HepG2 (cell line): ENCODE measurements around the gene SOCS1. TPM values are rescaled to one million over a fixed set of nuclear protein-coding genes. Genes with fewer than 3 reads are reported as not detected.

Experiments
- ADNP ChIP-seq: sonication (generic); formaldehyde crosslinking; IDR thresholded peaks from 2 replicates; pipeline ENCODE4 v1.4.0; 2020; ENCODE audit warnings: missing genetic modification reagents
- CCDC6 ChIP-seq: sonication (generic); formaldehyde crosslinking; IDR thresholded peaks from 2 replicates; pipeline ENCODE4 v1.8.1; 2022; ENCODE audit warnings: mild to moderate bottlenecking, missing genetic modification reagents, moderate library complexity
- EHMT2 ChIP-seq: fragments of 200-600 bp; sonication (generic); IDR thresholded peaks from 2 replicates; pipeline ENCODE4 v1.7.0; 2017; ENCODE audit warnings: antibody characterized with exemption, low read depth, low read length, borderline replicate concordance
- HNRNPL ChIP-seq: fragments of 200-400 bp; formaldehyde crosslinking; IDR thresholded peaks from 2 replicates; pipeline ENCODE4 v1.6.1; 2017; ENCODE audit warnings: mild to moderate bottlenecking, low read depth, low read length
- POLR2G ChIP-seq: fragments of 200-400 bp; formaldehyde crosslinking; IDR thresholded peaks from 2 replicates; pipeline ENCODE4 v1.6.1; 2018; ENCODE audit warnings: mild to moderate bottlenecking, low read depth, low read length, moderate library complexity
- RBM39 ChIP-seq: fragments of 200-400 bp; formaldehyde crosslinking; IDR thresholded peaks from one replicate; pipeline ENCODE4 v1.6.1; 2018; ENCODE audit warnings: antibody characterized with exemption, mild to moderate bottlenecking, low read depth, low read length; ENCODE audit not compliant: poor library complexity, severe bottlenecking
- ZNF136 ChIP-seq: sonication (generic); formaldehyde crosslinking; IDR thresholded peaks from 2 replicates; pipeline ENCODE4 v1.8.1; 2022; ENCODE audit warnings: low read depth, mild to moderate bottlenecking, moderate library complexity, missing genetic modification reagents
- ZNF207 ChIP-seq: fragments of 450-650 bp; IDR thresholded peaks from 2 replicates; pipeline ENCODE4 v1.6.1; 2016; ENCODE audit warnings: antibody characterized with exemption, borderline replicate concordance
- ZNF263 ChIP-seq: sonication (generic); formaldehyde crosslinking; IDR thresholded peaks from 2 replicates; pipeline ENCODE4 v1.4.0; 2020; ENCODE audit warnings: missing genetic modification reagents
- ZNF296 ChIP-seq: sonication (generic); formaldehyde crosslinking; conservative IDR thresholded peaks from 2 replicates; pipeline ENCODE4 v1.5.0; 2020; ENCODE audit warnings: mild to moderate bottlenecking, missing genetic modification reagents
- ZNF563 ChIP-seq: sonication (generic); formaldehyde crosslinking; IDR thresholded peaks from 2 replicates; pipeline ENCODE4 v1.8.0; 2022; ENCODE audit warnings: mild to moderate bottlenecking, moderate library complexity, missing genetic modification reagents
- ZNF841 ChIP-seq: sonication (generic); formaldehyde crosslinking; IDR thresholded peaks from 2 replicates; pipeline ENCODE4 v1.8.1; 2023; ENCODE audit warnings: missing genetic modification reagents, borderline replicate concordance
- polyA plus RNA-seq, 8 experiments: library from polyadenylated mRNA; depleted of rRNA in 3 of 8; stranded (reverse) in 7 of 8; unstranded in 1 of 8; fragments of >200 nt; fragmentation: Illumina TruSeq in 4 of 8; extraction: Trizol in 4 of 8; gene quantifications; 2 replicates each; pipeline versions ENCODE4 v1.2.1 to v1.2.3, GENCODE V29; 2011 to 2016; ENCODE audit warnings: low read depth in 4 of 8, missing spikeins in 1 of 8, mixed read lengths in 1 of 8; ENCODE audit not compliant: insufficient read depth in 1 of 8
- total RNA-seq, 5 experiments: library from RNA; depleted of rRNA; stranded (reverse); fragments of >200 nt; fragmentation: Illumina TruSeq; extraction: Trizol; gene quantifications; 2 replicates each; pipeline ENCODE4 v1.2.3, GENCODE V29; 2016; ENCODE audit warnings: low read depth in 1 of 5
- TF ChIP-seq, protein P1 (sequence below): sonication (generic); formaldehyde crosslinking; IDR thresholded peaks from 2 replicates; pipeline ENCODE4 v1.5.1; 2020; ENCODE audit warnings: mild to moderate bottlenecking, missing genetic modification reagents, moderate library complexity
- TF ChIP-seq, protein P2 (sequence below): sonication (generic); formaldehyde crosslinking; IDR thresholded peaks from 2 replicates; pipeline ENCODE4 v1.5.0; 2020; ENCODE audit warnings: missing genetic modification reagents, mild to moderate bottlenecking, borderline replicate concordance
- TF ChIP-seq, protein P3 (sequence below): IDR thresholded peaks from 2 replicates; pipeline ENCODE4 v1.6.1; 2012; ENCODE audit warnings: low read depth, low read length, improper control_type of control experiment
- TF ChIP-seq, protein P4 (sequence below): sonication (generic); formaldehyde crosslinking; IDR thresholded peaks from 2 replicates; pipeline ENCODE4 v1.4.0; 2020; ENCODE audit warnings: missing genetic modification reagents, borderline replicate concordance
- TF ChIP-seq, protein P5 (sequence below): sonication (generic); formaldehyde crosslinking; conservative IDR thresholded peaks from 2 replicates; pipeline ENCODE4 v1.4.0; 2020; ENCODE audit warnings: missing genetic modification reagents

SOCS1 gene
- total and polyA plus RNA-seq, 2 of the 13 experiments (the other 11 are each of a cell fraction or from before 2014, with no cell fraction given): 5.3 to 6.3 TPM

DNA sequence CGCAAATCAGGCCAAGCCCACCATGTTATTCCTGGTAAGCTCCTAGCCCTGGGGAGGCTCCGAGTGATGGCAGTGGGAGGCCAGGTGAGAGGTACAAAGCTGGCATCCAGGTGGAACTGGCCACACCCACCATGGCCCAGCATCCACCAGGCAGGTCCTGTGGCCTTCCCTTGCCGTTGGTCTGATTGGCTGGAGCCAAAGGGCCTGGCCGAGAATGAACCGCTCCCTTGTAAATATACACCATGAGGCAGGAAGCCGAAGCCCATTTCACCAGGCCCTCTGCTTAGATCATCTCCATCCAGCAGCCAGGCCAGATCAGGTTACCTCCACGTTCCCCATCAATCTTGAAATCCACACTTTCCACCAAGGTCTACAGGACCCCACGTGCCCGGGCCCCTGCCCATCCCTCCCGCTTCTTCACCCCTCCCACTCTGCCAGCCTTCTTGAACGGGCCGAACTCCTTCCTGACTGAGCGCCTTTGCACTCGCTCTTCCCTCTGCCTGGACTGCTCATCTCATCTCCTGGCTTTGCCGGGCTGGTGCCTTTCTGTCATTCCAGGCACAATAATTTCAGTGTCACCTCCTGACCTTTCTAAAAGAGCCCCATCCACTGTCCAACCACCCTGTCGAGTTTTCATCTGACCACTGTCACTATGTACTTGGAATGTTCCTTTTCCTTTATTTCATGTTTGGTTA is 5.8 kb downstream of the SOCS1 start (continued):
- TF ChIP-seq, protein P1, sequence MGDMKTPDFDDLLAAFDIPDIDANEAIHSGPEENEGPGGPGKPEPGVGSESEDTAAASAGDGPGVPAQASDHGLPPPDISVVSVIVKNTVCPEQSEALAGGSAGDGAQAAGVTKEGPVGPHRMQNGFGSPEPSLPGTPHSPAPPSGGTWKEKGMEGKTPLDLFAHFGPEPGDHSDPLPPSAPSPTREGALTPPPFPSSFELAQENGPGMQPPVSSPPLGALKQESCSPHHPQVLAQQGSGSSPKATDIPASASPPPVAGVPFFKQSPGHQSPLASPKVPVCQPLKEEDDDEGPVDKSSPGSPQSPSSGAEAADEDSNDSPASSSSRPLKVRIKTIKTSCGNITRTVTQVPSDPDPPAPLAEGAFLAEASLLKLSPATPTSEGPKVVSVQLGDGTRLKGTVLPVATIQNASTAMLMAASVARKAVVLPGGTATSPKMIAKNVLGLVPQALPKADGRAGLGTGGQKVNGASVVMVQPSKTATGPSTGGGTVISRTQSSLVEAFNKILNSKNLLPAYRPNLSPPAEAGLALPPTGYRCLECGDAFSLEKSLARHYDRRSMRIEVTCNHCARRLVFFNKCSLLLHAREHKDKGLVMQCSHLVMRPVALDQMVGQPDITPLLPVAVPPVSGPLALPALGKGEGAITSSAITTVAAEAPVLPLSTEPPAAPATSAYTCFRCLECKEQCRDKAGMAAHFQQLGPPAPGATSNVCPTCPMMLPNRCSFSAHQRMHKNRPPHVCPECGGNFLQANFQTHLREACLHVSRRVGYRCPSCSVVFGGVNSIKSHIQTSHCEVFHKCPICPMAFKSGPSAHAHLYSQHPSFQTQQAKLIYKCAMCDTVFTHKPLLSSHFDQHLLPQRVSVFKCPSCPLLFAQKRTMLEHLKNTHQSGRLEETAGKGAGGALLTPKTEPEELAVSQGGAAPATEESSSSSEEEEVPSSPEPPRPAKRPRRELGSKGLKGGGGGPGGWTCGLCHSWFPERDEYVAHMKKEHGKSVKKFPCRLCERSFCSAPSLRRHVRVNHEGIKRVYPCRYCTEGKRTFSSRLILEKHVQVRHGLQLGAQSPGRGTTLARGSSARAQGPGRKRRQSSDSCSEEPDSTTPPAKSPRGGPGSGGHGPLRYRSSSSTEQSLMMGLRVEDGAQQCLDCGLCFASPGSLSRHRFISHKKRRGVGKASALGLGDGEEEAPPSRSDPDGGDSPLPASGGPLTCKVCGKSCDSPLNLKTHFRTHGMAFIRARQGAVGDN: peak; percentile 60; the same call in 1 of the 2 replicates
- no peak for TF ChIP-seq ZNF136
- no peak for TF ChIP-seq CCDC6
- no peak for TF ChIP-seq ZNF263
- TF ChIP-seq ADNP (CRISPR knock-in tag): no peak
- TF ChIP-seq ZNF296: no peak
- TF ChIP-seq POLR2G: peak; percentile 53
- no peak for TF ChIP-seq ZNF207
- no peak for TF ChIP-seq RBM39
- TF ChIP-seq EHMT2: no peak
- TF ChIP-seq, protein P2, sequence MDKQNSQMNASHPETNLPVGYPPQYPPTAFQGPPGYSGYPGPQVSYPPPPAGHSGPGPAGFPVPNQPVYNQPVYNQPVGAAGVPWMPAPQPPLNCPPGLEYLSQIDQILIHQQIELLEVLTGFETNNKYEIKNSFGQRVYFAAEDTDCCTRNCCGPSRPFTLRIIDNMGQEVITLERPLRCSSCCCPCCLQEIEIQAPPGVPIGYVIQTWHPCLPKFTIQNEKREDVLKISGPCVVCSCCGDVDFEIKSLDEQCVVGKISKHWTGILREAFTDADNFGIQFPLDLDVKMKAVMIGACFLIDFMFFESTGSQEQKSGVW: no peak
- TF ChIP-seq HNRNPL: no peak
- TF ChIP-seq, protein P3, sequence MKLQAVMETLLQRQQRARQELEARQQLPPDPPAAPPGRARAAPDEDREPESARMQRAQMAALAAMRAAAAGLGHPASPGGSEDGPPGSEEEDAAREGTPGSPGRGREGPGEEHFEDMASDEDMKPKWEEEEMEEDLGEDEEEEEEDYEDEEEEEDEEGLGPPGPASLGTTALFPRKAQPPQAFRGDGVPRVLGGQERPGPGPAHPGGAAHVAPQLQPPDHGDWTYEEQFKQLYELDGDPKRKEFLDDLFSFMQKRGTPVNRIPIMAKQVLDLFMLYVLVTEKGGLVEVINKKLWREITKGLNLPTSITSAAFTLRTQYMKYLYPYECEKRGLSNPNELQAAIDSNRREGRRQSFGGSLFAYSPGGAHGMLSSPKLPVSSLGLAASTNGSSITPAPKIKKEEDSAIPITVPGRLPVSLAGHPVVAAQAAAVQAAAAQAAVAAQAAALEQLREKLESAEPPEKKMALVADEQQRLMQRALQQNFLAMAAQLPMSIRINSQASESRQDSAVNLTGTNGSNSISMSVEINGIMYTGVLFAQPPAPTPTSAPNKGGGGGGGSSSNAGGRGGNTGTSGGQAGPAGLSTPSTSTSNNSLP: no peak
- 0 out of 2 replicates have a peak, but pooled peaks have one; percentile 17 for TF ChIP-seq ZNF563 (CRISPR knock-in tag)
- TF ChIP-seq, protein P4, sequence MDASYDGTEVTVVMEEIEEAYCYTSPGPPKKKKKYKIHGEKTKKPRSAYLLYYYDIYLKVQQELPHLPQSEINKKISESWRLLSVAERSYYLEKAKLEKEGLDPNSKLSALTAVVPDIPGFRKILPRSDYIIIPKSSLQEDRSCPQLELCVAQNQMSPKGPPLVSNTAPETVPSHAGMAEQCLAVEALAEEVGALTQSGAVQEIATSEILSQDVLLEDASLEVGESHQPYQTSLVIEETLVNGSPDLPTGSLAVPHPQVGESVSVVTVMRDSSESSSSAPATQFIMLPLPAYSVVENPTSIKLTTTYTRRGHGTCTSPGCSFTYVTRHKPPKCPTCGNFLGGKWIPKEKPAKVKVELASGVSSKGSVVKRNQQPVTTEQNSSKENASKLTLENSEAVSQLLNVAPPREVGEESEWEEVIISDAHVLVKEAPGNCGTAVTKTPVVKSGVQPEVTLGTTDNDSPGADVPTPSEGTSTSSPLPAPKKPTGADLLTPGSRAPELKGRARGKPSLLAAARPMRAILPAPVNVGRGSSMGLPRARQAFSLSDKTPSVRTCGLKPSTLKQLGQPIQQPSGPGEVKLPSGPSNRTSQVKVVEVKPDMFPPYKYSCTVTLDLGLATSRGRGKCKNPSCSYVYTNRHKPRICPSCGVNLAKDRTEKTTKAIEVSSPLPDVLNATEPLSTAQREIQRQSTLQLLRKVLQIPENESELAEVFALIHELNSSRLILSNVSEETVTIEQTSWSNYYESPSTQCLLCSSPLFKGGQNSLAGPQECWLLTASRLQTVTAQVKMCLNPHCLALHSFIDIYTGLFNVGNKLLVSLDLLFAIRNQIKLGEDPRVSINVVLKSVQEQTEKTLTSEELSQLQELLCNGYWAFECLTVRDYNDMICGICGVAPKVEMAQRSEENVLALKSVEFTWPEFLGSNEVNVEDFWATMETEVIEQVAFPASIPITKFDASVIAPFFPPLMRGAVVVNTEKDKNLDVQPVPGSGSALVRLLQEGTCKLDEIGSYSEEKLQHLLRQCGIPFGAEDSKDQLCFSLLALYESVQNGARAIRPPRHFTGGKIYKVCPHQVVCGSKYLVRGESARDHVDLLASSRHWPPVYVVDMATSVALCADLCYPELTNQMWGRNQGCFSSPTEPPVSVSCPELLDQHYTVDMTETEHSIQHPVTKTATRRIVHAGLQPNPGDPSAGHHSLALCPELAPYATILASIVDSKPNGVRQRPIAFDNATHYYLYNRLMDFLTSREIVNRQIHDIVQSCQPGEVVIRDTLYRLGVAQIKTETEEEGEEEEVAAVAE (CRISPR knock-in tag): no peak
- TF ChIP-seq, protein P5, sequence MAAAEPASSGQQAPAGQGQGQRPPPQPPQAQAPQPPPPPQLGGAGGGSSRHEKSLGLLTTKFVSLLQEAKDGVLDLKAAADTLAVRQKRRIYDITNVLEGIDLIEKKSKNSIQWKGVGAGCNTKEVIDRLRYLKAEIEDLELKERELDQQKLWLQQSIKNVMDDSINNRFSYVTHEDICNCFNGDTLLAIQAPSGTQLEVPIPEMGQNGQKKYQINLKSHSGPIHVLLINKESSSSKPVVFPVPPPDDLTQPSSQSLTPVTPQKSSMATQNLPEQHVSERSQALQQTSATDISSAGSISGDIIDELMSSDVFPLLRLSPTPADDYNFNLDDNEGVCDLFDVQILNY (CRISPR knock-in tag): no peak; the same call in 1 of the 2 replicates
- TF ChIP-seq ZNF841 (CRISPR knock-in tag): no peak
